ENCODE data around the gene HBQ1.

The HBQ1 gene

GRCh38 chr16:220021-220420 is 39.8 kb downstream of the HBQ1 start:
- Histone ChIP-seq H3K4me1 (ENCODE audit: control insufficient read depth in 1 of 2, insufficient read depth in 2 of 2, low read length in 2 of 2) (no peaks in the 10 kb centered on the region), H3K9me3 (ENCODE audit: insufficient read depth, low read depth, low read length) (no peaks in the 10 kb centered on the region), H3K4ac (ENCODE audit: low read depth, low read length) (no peak overlapping the region), H4K91ac (ENCODE audit: low read depth, low read length) (no peak overlapping the region), H3K79me2 (ENCODE audit: control insufficient read depth, insufficient read depth, low read length, poor library complexity) (peaks cover 2% of the 10 kb centered on the region), H3K27me3 (ENCODE audit: insufficient read depth, low read length) (no peaks in the 10 kb centered on the region), H3K18ac (ENCODE audit: low read length) (no peak overlapping the region), H2BK120ac (ENCODE audit: insufficient read depth, low read length, poor library complexity) (no peak overlapping the region), H2AFZ (ENCODE audit: insufficient read depth, low read length, poor library complexity) (no peak overlapping the region), H3K79me1 (ENCODE audit: low read length) (no peaks in the 10 kb centered on the region), H3K36me3 (ENCODE audit: control insufficient read depth in 1 of 2, insufficient read depth in 2 of 2, low read length in 2 of 2) (peaks cover 62 to 74% of the 10 kb centered on the region in 2 experiments), H2BK12ac (ENCODE audit: low read length) (no peak overlapping the region), H3K14ac (ENCODE audit: low read length) (no peak overlapping the region), H3K4me2 (ENCODE audit: low read length) (no peak overlapping the region), H3K23ac (ENCODE audit: low read length) (no peak overlapping the region), H3K4me3 (ENCODE audit: low read depth, low read length) (no peak overlapping the region), H4K8ac (ENCODE audit: low read depth, low read length) (no peak overlapping the region), H3K27ac (ENCODE audit: low read depth, low read length) (no peak overlapping the region), H2AK5ac (ENCODE audit: low read length) (no peak overlapping the region), H4K12ac (ENCODE audit: low read depth, low read length) (no peak overlapping the region), H3K9ac (ENCODE audit: low read length) (no peak overlapping the region), H2BK5ac (ENCODE audit: low read depth, low read length, poor library complexity) (no peak overlapping the region)
- DNase-seq = no peak
- no CpG with 5 or more reads among the region's 4 CpGs for WGBS (ENCODE audit: extremely low coverage, insufficient coverage, insufficient read length)

GRCh38 chr16:228151-228851 is 48.0 kb downstream of the HBQ1 start:
- no peaks in the 10 kb centered on the region for H3K9me3 ChIP-seq (ENCODE audit: insufficient read depth, low read depth, low read length)
- peak overlapping the region; percentile 66 for H3K4me2 ChIP-seq (ENCODE audit: low read length)
- H3K4me1 ChIP-seq (ENCODE audit: control insufficient read depth in 1 of 2, insufficient read depth in 2 of 2, low read length in 2 of 2) = no peaks in the 10 kb centered on the region
- H3K36me3 ChIP-seq (ENCODE audit: control insufficient read depth in 1 of 2, insufficient read depth in 2 of 2, low read length in 2 of 2) = peaks cover 18 to 31% of the 10 kb centered on the region in 2 experiments
- H3K9ac ChIP-seq (ENCODE audit: low read length) = peak overlapping the region; percentile 99
- WGBS (ENCODE audit: extremely low coverage, insufficient coverage, insufficient read length) = no CpG with 5 or more reads among the region's 9 CpGs
- H3K4me3 ChIP-seq (ENCODE audit: low read depth, low read length) = peak overlapping the region; percentile 100
- H3K27ac ChIP-seq (ENCODE audit: low read depth, low read length) = peak overlapping the region; percentile 95
- H4K91ac ChIP-seq (ENCODE audit: low read depth, low read length) = peak overlapping the region; percentile 86
- peak overlapping the region; percentile 64 for H2AFZ ChIP-seq (ENCODE audit: insufficient read depth, low read length, poor library complexity)
- H4K12ac ChIP-seq (ENCODE audit: low read depth, low read length) = peak overlapping the region; percentile 72
- no peaks in the 10 kb centered on the region for H3K27me3 ChIP-seq (ENCODE audit: insufficient read depth, low read length)
- peak overlapping the region; percentile 58 for H2BK120ac ChIP-seq (ENCODE audit: insufficient read depth, low read length, poor library complexity)
- peak overlapping the region; percentile 98 for H3K14ac ChIP-seq (ENCODE audit: low read length)
- no peak overlapping the region for H3K23ac ChIP-seq (ENCODE audit: low read length)
- H2BK5ac ChIP-seq (ENCODE audit: low read depth, low read length, poor library complexity) = peak overlapping the region; percentile 46
- H3K79me2 ChIP-seq (ENCODE audit: control insufficient read depth, insufficient read depth, low read length, poor library complexity) = peaks cover 7% of the 10 kb centered on the region
- peaks cover 7% of the 10 kb centered on the region for H3K79me1 ChIP-seq (ENCODE audit: low read length)
- no peak for DNase-seq
- no peak overlapping the region for H2BK12ac ChIP-seq (ENCODE audit: low read length)
- peak overlapping the region; percentile 94 for H3K4ac ChIP-seq (ENCODE audit: low read depth, low read length)
- H3K18ac ChIP-seq (ENCODE audit: low read length) = peak overlapping the region; percentile 82
- peak overlapping the region; percentile 73 for H2AK5ac ChIP-seq (ENCODE audit: low read length)
- peak overlapping the region; percentile 86 for H4K8ac ChIP-seq (ENCODE audit: low read depth, low read length)

GRCh38 chr16:228852-229730 is 48.8 kb downstream of the HBQ1 start, which contains the start of gene LUC7L:
Gene LUC7L (minus strand): TSS chr16:229449. CDS start chr16:229339, 110 bp downstream.
- no peaks in the 10 kb centered on the region for H3K4me1 ChIP-seq (ENCODE audit: control insufficient read depth in 1 of 2, insufficient read depth in 2 of 2, low read length in 2 of 2)
- no peak within 1 kb of the TSS for H2BK12ac ChIP-seq (ENCODE audit: low read length)
- no peak within 1 kb of the TSS for H3K23ac ChIP-seq (ENCODE audit: low read length)
- H2AK5ac ChIP-seq (ENCODE audit: low read length) = peak within 1 kb of the TSS; percentile 73
- peak within 1 kb of the TSS; percentile 94 for H3K4ac ChIP-seq (ENCODE audit: low read depth, low read length)
- H4K12ac ChIP-seq (ENCODE audit: low read depth, low read length) = peak within 1 kb of the TSS; percentile 90
- peak within 1 kb of the TSS; percentile 86 for H4K91ac ChIP-seq (ENCODE audit: low read depth, low read length)
- H3K79me2 ChIP-seq (ENCODE audit: control insufficient read depth, insufficient read depth, low read length, poor library complexity) = peaks cover 7% of the 10 kb centered on the region
- peak within 1 kb of the TSS; percentile 69 for H2BK120ac ChIP-seq (ENCODE audit: insufficient read depth, low read length, poor library complexity)
- H3K14ac ChIP-seq (ENCODE audit: low read length) = peak within 1 kb of the TSS; percentile 98
- peak within 1 kb of the TSS; percentile 100 for H3K4me3 ChIP-seq (ENCODE audit: low read depth, low read length)
- peak; percentile 86 to 89 for DNase-seq
- peak within 1 kb of the TSS; percentile 100 for H3K9ac ChIP-seq (ENCODE audit: low read length)
- no peaks in the 10 kb centered on the region for H3K9me3 ChIP-seq (ENCODE audit: insufficient read depth, low read depth, low read length)
- peaks cover 7% of the 10 kb centered on the region for H3K79me1 ChIP-seq (ENCODE audit: low read length)
- H3K27ac ChIP-seq (ENCODE audit: low read depth, low read length) = peak within 1 kb of the TSS; percentile 95
- peak within 1 kb of the TSS; percentile 87 for H4K8ac ChIP-seq (ENCODE audit: low read depth, low read length)
- H2AFZ ChIP-seq (ENCODE audit: insufficient read depth, low read length, poor library complexity) = peak within 1 kb of the TSS; percentile 64
- peaks cover 12 to 24% of the 10 kb centered on the region in 2 experiments for H3K36me3 ChIP-seq (ENCODE audit: control insufficient read depth in 1 of 2, insufficient read depth in 2 of 2, low read length in 2 of 2)
- peak within 1 kb of the TSS; percentile 85 for H2BK5ac ChIP-seq (ENCODE audit: low read depth, low read length, poor library complexity)
- H3K4me2 ChIP-seq (ENCODE audit: low read length) = peak within 1 kb of the TSS; percentile 66
- no peaks in the 10 kb centered on the region for H3K27me3 ChIP-seq (ENCODE audit: insufficient read depth, low read length)
- WGBS (ENCODE audit: extremely low coverage, insufficient coverage, insufficient read length) = no CpG with 5 or more reads among the region's 88 CpGs
- peak within 1 kb of the TSS; percentile 99 for H3K18ac ChIP-seq (ENCODE audit: low read length)

- H3K23ac ChIP-seq (ENCODE audit: low read length) = no peak overlapping the region
- no peak overlapping the region for H2BK12ac ChIP-seq (ENCODE audit: low read length)
- H2AK5ac ChIP-seq (ENCODE audit: low read length) = peak overlapping the region; percentile 71
- H4K91ac ChIP-seq (ENCODE audit: low read depth, low read length) = no peak overlapping the region
- peaks cover 9 to 18% of the 10 kb centered on the region in 2 experiments for H3K36me3 ChIP-seq (ENCODE audit: control insufficient read depth in 1 of 2, insufficient read depth in 2 of 2, low read length in 2 of 2)
- no CpG with 5 or more reads among the region's 22 CpGs for WGBS (ENCODE audit: extremely low coverage, insufficient coverage, insufficient read length)
- peaks cover 12% of the 10 kb centered on the region for H3K79me1 ChIP-seq (ENCODE audit: low read length)
- H2BK120ac ChIP-seq (ENCODE audit: insufficient read depth, low read length, poor library complexity) = no peak overlapping the region
- no peak overlapping the region for H3K4ac ChIP-seq (ENCODE audit: low read depth, low read length)
- H3K4me1 ChIP-seq (ENCODE audit: control insufficient read depth in 1 of 2, insufficient read depth in 2 of 2, low read length in 2 of 2) = no peaks in the 10 kb centered on the region
- H3K79me2 ChIP-seq (ENCODE audit: control insufficient read depth, insufficient read depth, low read length, poor library complexity) = peaks cover 9% of the 10 kb centered on the region
- no peak overlapping the region for H3K14ac ChIP-seq (ENCODE audit: low read length)
- no peak overlapping the region for H2AFZ ChIP-seq (ENCODE audit: insufficient read depth, low read length, poor library complexity)
- no peak overlapping the region for H3K18ac ChIP-seq (ENCODE audit: low read length)
- no peaks in the 10 kb centered on the region for H3K9me3 ChIP-seq (ENCODE audit: insufficient read depth, low read depth, low read length)
- H4K8ac ChIP-seq (ENCODE audit: low read depth, low read length) = peak overlapping the region; percentile 87
- no peak overlapping the region for H2BK5ac ChIP-seq (ENCODE audit: low read depth, low read length, poor library complexity)
- no peaks in the 10 kb centered on the region for H3K27me3 ChIP-seq (ENCODE audit: insufficient read depth, low read length)
- peak in 1 of 2 donors; percentile 39 for DNase-seq
- H3K27ac ChIP-seq (ENCODE audit: low read depth, low read length) = no peak overlapping the region
- H3K4me2 ChIP-seq (ENCODE audit: low read length) = peak overlapping the region; percentile 60
- H3K4me3 ChIP-seq (ENCODE audit: low read depth, low read length) = no peak overlapping the region
- H3K9ac ChIP-seq (ENCODE audit: low read length) = no peak overlapping the region
- H4K12ac ChIP-seq (ENCODE audit: low read depth, low read length) = no peak overlapping the region
Observed at GRCh38 chr16:229731-230281, 49.5 kb downstream of the HBQ1 start.
